HG03095 (cell line): ENCODE measurements around the gene COL1A2.

Experiments
- ATAC-seq: cut with Tn5 transposase; IDR thresholded peaks from one replicate; pipeline ENCODE4 v1.9.1; 2021; ENCODE audit warnings: moderate library complexity; ENCODE audit not compliant: unreplicated experiment

Gene COL1A2

DNA sequence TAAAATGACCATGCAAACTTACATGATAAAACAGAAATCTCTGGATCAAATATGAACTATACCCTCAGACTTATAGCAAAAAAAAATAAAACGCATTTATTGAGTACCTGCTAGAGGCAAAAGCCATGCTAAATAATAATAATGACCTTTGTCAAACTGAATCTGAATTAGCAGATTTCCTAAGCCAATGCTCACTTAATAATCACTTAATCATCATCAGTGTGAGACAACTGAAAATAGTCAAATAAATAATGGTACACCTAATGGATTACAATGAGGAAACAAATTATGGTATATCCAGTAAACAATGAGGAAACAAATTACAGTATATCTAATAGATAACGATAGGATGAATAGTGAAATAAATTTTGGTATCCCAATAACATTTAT, 37.6 kb downstream of the COL1A2 start:
- no peak for ATAC-seq

DNA sequence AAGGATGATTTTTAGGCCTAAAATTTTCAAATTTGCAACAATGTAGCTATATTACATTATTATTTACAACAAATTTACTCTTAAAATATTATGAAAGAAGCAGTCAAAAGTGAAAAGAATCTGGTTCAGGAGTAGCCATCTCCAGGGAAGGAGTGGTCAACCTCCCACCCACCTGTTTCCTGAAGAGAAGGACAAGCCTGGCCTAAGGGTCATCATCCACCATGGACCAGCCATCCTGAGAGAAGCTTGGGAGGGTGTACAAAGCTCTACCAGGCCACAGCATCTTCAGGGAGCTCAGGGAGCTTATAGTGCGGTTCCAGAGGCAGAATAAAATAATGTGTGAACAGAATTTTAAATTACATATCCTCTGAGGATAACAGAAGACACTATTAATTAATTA, 38.1 kb downstream of the COL1A2 start:
- ATAC-seq = no peak

DNA sequence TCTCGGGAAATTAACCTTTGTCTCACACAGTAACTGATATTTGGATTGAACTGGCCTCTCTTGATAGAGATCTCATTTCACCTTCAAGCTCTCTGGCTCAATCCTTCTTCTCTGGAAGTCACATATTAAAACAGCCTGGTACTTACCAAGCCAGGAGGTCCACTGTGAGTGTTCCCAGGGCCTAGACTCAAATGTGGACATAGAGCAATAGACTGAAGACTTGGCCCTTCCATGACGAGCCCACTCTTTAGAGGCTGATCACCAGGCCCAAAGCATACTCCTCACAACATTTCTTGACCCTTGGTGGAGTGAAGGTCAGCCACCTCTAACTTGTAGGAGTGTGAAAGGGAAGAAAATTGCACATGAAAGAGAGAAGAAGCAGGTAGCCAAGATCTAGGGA, 38.5 kb downstream of the COL1A2 start:
- no peak for ATAC-seq

DNA sequence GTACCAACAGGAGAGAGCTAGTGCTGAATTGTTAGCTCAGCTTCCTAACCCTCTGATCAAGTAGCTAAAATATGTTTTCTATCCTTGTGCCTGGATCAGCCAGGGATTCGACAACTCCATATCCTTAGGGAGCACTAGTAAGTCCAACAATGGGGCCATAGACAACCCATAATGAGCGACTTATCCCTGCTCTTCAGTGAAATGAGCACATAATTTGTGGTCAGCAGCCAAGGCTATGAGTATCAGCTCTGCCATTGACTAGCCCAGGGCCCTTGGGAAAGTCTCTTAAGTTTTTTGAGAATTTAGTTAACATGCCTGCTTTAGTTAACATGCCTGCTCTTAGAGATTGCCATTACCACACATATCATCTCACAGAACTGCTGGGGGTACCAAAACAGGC, 39.3 kb downstream of the COL1A2 start:
- no peak for ATAC-seq

DNA sequence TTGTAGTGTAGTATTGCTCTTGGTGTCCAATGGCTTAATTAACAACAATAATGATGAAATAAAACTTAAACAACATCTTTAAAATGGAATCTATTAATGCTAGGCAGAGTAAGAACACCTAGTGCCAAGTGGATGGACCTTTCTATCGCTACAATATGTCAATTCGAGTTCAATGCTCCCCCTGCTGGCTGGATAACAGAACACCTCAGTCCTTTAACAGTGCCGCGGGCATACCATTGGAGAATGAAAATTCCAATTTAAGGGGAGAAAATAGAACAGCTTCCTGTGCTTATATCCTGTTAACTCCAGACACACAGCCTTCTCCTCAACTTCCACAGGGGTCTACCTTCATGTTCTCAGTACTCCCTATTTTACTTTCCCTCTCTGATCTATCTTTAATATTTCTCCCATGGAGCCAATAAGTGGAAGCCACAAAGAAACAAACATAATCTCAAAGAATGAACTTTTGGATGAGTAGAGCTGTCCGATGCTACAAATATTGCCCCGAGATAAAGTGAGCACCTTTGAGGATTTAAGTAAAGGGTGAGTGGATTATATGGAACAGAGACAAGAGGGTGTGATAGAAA, 41.4 kb downstream of the COL1A2 start:
- ATAC-seq = peak; percentile 92

DNA sequence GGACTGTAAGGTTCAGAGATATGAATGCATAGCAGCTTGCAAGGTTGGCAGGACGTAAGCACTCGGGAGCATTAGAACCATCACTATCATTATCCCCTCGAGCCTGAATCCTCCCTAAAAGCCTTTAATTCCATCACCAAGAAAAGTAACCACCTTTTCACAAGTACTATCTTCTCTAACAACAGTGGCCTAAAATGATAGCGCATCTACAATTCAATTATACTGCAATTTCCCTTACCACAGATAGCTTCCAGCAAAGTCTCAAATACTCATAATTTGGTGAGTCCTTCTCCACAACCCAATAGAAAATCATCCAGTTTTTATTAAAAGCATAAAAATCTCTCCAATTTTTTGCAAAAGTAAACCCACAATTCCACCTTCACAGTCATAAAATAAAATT, 42.0 kb downstream of the COL1A2 start:
- no peak for ATAC-seq

DNA sequence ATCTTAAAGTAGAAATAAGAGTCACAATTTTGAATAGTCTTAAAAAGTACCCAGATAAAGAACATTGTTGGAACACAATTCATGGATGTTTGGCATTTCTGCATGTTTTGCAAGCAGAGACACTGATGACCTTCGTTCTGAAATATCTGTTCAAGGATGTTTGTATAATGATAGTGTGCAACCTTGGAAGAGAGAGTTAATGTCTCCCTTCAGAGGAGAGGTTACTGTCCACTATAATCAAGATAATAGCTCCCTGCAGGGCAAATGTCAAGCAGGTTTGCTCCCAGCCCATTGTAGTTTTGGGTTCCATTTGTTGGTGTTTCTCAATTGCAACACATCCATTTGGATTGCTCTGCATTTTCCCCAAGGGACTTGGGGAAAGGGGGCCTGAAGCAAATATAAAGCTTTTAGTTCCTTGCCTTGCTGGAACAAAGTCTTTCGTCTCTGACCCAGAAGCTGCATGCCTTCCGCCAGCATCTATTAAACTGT, 45.2 kb downstream of the COL1A2 start:
- no peak for ATAC-seq

DNA sequence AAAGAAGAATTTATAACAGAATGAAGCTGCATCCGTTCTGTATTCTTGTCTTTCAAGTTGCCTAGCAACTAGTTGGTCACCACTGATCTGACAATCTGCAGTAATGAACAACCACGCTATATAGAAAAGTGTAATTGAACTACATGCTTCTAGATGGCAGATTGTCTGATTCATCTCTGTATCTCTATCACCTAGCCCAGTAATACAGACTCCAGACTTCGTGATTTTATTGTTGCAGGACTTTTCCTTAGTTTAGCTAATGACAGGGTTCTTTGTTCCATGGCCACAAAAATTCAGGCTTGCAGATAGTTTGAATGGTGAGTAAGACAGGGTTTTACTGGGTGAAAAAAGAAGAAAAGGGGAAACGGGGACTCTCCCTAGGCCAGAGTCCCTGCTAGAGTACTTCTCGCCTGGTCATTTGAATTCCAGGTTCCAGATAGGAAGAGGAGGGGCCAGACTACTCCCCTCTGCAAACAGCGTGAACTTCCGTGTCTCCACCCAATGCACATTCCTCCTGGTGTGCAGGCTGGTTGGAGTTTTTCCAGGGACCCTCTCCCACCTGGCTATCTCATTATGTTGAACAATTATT, 45.9 kb downstream of the COL1A2 start:
- ATAC-seq = no peak

DNA sequence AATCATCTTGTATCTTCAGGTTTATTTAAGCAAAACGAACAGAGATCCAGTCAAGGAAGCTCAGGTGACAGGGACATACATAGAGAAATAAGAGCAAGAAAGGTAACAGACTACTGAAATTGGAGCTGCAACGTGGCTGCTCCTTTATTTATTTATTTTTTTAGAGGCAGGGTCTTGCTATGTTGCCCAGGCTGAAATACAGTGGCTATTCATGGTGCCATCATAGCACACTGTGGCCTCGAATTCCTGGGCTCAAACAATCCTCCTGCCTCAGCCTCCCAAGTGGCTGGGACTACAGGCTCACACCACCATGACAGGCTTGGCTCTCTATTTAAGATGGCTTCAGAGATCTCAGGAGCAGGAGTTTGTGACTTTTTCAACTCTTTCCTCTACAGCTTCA, 46.4 kb downstream of the COL1A2 start:
- ATAC-seq = no peak

DNA sequence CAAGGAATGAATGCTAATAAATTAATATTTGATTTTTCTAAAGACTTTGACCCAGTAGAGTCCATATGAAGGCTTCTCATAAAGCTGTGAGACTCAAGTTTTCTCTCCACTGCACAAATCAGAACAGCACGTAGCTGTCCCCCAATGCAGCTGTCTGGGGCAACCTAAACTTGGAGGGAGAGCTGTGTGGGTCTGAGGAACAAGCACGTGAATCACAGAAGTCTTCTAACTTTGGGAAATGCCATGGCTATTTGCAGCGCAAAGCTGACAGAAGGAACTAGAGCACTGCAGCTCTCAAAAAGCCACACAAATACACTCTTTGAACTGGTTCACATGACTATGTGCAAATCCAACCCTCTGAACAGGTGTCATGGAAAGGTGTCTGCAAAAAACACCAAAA, 47.9 kb downstream of the COL1A2 start:
- no peak for ATAC-seq

DNA sequence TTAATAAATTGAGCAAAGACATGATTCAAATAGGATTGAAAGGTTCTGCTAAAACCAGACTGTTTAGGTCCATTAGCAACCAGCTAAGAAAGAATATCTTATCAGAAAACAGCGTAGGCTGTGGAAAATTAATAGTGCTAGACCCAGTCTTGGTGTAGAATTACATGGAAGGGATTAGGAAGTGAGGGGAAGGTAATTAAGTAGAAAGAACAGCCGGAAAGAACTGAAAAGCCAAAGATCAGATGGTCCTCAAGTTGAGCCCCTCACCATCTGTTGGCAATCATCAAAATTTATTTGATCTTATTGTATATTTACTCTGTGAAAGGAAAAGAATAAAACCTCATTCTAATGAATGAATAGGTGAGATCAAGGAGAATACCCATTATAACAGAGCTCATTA, 50.1 kb downstream of the COL1A2 start:
- no peak for ATAC-seq

DNA sequence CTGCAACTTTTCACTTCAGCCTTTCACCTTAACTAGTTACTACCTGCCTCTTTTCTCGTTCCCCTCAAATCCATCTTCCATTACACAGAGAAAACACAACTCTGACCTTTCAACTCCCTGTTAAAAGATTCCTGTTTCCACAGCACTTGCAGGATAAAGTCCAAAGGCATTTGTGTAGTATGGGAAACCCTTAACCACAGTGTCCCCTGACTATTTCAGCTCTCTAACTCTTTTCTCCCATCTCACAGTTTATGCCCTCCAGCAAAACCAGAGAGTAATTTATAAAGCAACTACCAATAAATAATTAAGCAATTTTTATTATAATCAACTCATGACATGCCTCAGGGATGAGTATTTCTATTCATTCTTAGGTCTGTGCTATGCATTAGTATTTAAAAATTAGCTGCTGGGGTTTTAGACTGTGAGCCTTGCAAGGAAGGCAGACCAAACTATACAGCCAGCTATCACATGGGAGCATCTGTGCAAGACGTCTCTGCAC, 51.0 kb downstream of the COL1A2 start:
- no peak for ATAC-seq

DNA sequence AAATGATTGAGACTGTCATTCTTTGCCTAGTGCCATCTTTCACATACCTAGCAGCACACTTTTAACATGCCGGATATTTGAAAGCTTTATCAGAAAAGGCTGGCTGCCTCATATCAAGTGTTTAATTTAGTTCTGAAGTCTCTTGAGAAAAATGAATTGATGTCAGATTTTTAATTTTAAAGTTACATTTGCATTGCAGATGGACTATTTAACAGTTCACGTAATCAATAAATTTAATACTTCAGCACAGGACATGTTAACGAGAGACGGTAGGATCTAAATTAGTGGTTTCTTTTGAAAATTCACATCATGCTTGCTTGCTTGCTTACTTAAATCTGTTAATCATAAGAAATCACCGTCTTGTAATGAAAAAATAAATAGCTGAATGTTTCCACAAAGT, 51.6 kb downstream of the COL1A2 start:
- no peak for ATAC-seq

DNA sequence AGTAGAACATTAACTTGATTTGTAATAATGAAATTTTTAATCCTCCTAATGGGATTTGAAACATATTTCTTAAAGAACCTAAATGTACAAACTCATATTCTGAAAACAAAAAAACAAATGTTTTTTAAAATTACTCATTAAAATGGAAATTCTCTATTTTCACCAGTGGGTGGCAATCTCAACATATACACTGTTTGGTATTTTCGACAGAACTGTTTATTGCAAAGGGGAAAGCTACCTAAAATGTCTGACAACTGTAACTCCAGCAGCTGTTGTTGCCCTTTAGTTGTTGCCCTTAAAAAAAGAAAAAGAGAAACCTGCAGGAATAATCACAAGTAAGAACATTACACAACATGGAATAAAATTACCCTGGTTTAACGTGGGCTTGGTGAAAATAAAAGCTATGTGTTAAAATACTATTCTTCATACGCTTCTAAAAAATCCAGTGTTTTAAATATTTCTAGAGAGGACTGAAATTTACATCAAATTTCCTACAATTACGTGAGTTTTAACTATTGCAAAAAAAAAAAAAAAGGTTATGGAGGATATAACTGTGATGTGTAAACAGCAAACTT, 54.5 kb downstream of the COL1A2 start:
- peak; percentile 77 for ATAC-seq

DNA sequence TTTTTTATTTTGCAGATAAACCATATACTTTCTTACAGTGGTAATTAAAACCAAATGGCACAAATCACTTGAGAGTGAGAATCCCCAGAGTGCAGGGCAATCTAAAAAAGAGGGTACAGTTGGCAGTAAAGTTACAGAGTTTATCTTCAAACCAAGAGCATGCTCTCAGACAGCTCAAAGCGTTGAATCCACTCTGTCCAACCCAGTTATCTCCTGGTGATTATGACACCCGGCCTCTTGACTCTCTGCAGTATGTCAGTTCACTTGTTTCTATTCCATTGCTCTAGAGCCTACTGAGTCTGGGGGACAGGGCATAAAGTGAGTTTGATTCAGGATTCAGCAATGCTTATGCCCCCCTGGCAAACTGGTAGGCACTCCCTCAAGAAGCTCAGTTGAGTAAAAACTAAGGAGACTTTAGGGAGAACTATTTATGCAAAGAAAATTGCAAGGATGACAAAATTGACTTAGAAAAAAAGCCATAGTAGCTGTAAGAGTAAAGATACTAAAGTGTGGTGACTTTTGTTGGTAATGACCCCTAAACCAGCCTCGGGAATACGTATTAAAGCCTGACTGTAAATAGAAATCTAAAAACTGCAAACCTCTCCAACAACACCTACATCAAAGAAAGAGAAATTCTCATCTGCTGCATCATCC, 55.5 kb downstream of the COL1A2 start:
- ATAC-seq = no peak

DNA sequence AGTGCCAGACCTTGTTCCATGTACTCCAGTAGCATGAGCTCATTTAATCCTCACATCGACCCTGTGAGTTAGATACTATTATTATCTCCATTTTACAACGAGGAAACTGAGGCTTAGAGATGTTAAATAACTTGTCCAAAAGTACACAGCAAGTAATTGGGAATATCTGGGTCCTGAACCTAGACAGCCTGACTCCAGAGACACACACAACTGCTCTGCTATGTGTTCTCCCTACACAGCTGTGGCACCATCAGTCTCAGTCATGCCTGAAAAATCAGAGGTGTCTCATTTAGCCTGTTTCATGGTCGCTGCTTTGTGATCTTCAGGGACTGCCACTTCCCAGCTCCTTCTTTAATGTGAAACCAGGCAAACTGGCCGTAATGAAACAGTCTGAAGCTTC, 56.5 kb downstream of the COL1A2 start:
- no peak for ATAC-seq

DNA sequence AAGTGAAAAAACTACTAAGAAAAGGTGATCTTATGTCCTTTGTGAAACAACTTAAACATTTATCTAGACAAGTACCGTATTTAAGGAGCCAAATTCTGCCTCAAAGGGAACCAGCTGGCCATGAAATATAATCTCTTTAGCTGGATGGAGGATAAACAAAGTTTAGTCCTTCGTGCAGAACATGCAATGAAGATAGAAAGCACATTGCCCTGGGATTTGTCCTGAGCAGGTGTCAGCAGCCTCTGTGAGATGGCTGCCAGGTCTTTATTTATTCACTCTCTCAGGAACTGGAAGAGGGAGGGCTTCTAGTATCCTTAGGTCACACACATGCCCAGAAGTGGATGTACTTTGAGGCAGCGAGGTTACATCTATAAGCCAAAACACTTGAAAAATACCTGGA, 57.5 kb downstream of the COL1A2 start:
- ATAC-seq = no peak

DNA sequence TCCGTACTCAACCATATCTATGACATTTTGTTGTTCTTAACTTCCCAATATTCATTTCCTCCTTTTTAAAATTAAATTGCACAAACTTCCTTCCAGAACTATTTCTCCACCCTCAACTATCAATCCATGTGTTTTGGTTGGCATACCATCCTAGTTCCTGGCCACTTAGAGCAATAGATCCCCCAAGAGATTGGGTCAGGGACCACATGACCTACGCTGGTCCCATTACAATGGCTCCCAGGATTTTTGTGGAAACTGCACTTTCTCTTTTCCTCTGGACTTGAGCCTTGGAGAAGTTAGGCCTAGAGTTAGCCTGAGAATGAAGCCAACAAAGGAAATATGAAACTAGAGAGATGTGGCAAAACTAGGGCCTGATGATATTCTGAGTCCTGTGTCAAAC, 59.2 kb downstream of the COL1A2 start:
- no peak for ATAC-seq

DNA sequence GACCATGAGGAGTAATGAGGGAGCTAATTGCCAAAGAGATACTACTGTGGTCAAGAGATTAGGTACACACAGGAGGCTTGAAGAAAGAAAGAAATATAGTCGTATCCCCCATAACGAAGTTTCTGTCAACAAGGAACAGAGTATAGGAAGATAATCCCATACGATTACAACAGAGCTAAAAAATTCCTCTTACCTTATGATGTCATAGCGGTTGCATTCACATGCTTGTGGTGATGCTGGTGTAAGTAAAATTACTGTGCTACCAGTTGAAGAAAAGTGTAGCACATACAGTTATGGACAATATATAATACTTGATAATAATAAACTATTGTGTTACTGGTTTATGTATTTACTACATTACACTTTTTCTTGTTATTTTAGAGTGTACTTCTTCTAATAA, 63.3 kb downstream of the COL1A2 start:
- ATAC-seq = no peak

DNA sequence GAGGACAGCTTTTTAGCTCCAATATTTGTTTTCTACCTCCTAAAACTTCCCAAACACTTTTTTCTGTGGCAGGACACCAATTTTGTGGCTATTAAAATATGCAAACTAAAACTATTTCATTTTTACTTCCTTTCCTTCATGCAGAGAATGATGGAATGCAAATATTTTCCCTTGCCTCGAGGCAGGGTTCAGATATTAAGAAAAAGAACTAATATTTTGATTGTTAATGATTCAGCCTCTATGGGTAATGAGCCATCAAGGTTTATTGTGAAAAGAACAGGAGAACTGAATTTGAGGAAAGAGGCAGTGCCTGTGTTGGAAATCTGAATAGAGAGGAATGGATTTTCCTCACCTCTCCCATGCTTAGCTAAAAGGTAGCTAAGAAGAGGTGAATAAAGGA, 71.8 kb downstream of the COL1A2 start:
- ATAC-seq = no peak

DNA sequence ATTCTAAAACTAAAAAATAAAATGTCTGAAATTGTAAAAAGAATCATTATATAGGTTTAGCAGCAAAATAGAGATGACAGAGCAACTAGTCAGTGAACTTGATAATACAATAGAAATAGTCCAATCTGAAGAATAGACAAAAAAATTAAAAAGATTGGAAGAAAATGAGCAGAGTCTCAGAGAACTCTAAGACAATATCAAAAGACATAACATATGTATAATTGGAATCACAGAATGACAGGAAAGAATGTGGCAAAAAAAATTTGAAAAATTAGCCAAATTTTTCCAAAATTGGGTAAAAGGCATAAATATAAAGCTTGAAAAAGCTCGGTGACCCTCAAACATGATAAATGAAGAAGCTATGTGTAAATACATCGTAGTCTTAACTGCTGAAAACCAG, 76.9 kb downstream of the COL1A2 start:
- no peak for ATAC-seq

DNA sequence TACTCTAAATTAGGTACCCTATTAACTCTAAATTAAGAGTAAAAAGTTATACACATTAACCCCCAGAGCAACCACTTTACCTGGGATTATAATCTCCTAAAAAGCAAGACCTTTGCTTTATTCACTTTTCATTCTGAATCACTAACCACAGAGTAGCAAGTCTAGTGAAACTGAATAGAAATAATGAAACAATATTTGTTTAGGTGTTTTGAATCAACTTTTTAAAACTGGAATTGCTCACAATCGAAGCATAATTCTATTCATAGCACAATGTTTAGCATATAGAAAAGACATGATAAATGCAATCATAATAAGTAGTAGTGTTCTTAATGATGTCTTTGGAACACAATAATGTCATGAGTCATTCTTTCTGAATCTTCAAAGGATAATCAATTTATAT, 77.9 kb downstream of the COL1A2 start:
- ATAC-seq = no peak
